Measurements from ENCODE around the gene NFYB.

The NFYB gene

DNA sequence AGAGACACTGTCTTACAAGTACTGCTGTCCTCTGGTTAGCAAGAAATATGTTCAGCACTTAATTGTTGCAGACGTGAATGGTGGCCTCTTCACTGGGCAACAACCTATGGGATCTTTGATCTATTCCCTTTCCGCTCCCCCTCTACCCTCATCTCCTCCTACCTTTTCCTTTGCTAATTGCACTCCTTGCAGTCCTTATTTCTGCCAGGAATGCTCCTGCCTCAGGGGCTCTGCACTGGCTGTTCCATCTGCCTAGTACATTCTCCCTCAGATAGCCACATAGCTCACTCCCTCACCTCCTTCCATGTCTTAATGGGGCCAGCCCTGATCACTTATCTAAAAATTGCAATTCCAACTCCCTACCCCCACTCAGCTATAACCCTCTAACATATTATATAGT is 4.5 kb upstream of the NFYB start:
- whole genome bisulfite sequencing (ENCODE audit: extremely low coverage, insufficient coverage, insufficient read length): no CpG with 5 or more reads among the region's 2 CpGs
- no peak overlapping the region for H4K8ac ChIP-seq (ENCODE audit: low read depth, low read length)
- H3K4me2 ChIP-seq (ENCODE audit: low read length): no peak overlapping the region
- no peak overlapping the region for H2AK5ac ChIP-seq (ENCODE audit: low read length)
- peaks cover 2% of the 10 kb centered on the region for H3K9me3 ChIP-seq (ENCODE audit: insufficient read depth, low read depth, low read length)
- H3K4me1 ChIP-seq (ENCODE audit: control insufficient read depth in 1 of 2, insufficient read depth in 2 of 2, low read length in 2 of 2): peaks cover 6 to 9% of the 10 kb centered on the region in 2 experiments
- H3K36me3 ChIP-seq (ENCODE audit: control insufficient read depth in 1 of 2, insufficient read depth in 2 of 2, low read length in 2 of 2): no peaks in the 10 kb centered on the region
- H3K4ac ChIP-seq (ENCODE audit: low read depth, low read length): no peak overlapping the region
- H4K91ac ChIP-seq (ENCODE audit: low read depth, low read length): no peak overlapping the region
- H2BK5ac ChIP-seq (ENCODE audit: low read depth, low read length, poor library complexity): no peak overlapping the region
- peak; percentile 87 to 91 for DNase-seq
- peaks cover 2% of the 10 kb centered on the region for H3K79me2 ChIP-seq (ENCODE audit: control insufficient read depth, insufficient read depth, low read length, poor library complexity)
- no peak overlapping the region for H3K23ac ChIP-seq (ENCODE audit: low read length)
- H2BK120ac ChIP-seq (ENCODE audit: insufficient read depth, low read length, poor library complexity): no peak overlapping the region
- H3K14ac ChIP-seq (ENCODE audit: low read length): no peak overlapping the region
- no peak overlapping the region for H3K27ac ChIP-seq (ENCODE audit: low read depth, low read length)
- H4K12ac ChIP-seq (ENCODE audit: low read depth, low read length): no peak overlapping the region
- H3K4me3 ChIP-seq (ENCODE audit: low read depth, low read length): no peak overlapping the region
- no peak overlapping the region for H2BK12ac ChIP-seq (ENCODE audit: low read length)
- H3K79me1 ChIP-seq (ENCODE audit: low read length): peaks cover 4% of the 10 kb centered on the region
- H3K18ac ChIP-seq (ENCODE audit: low read length): no peak overlapping the region
- H2AFZ ChIP-seq (ENCODE audit: insufficient read depth, low read length, poor library complexity): no peak overlapping the region
- no peak overlapping the region for H3K9ac ChIP-seq (ENCODE audit: low read length)
- no peaks in the 10 kb centered on the region for H3K27me3 ChIP-seq (ENCODE audit: insufficient read depth, low read length)

DNA sequence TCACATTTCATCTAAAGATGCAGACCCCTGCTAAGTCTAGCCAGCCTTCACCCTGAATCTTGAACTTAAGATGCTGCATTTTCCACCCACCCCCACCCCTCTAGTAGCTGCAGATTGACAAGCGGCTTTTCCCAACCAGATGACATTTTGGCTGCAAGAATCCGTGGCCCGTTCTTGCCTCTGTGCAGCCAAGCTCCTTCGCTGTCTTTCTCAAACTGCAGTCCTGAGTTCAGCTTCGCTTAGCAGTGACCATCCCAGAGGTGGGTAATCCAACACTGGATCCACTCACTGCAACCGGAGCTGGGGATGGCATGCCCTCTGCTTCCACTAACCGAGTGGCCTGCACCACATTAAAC is 765 bp upstream of the NFYB start:
- peak in 1 of 2 donors; percentile 10 for DNase-seq
- peak overlapping the region; percentile 50 for H3K9ac ChIP-seq (ENCODE audit: low read length)
- no peak overlapping the region for H3K14ac ChIP-seq (ENCODE audit: low read length)
- no peaks in the 10 kb centered on the region for H3K36me3 ChIP-seq (ENCODE audit: control insufficient read depth in 1 of 2, insufficient read depth in 2 of 2, low read length in 2 of 2)
- H2AFZ ChIP-seq (ENCODE audit: insufficient read depth, low read length, poor library complexity): peak overlapping the region; percentile 88
- peaks cover 6% of the 10 kb centered on the region for H3K79me1 ChIP-seq (ENCODE audit: low read length)
- peak overlapping the region; percentile 65 for H3K4me2 ChIP-seq (ENCODE audit: low read length)
- no peak overlapping the region for H3K23ac ChIP-seq (ENCODE audit: low read length)
- no peak overlapping the region for H2BK12ac ChIP-seq (ENCODE audit: low read length)
- peaks cover 2% of the 10 kb centered on the region for H3K79me2 ChIP-seq (ENCODE audit: control insufficient read depth, insufficient read depth, low read length, poor library complexity)
- peak overlapping the region; percentile 91 for H4K91ac ChIP-seq (ENCODE audit: low read depth, low read length)
- no peaks in the 10 kb centered on the region for H3K27me3 ChIP-seq (ENCODE audit: insufficient read depth, low read length)
- no peak overlapping the region for H3K27ac ChIP-seq (ENCODE audit: low read depth, low read length)
- no peak overlapping the region for H2BK120ac ChIP-seq (ENCODE audit: insufficient read depth, low read length, poor library complexity)
- peaks cover 6 to 9% of the 10 kb centered on the region in 2 experiments for H3K4me1 ChIP-seq (ENCODE audit: control insufficient read depth in 1 of 2, insufficient read depth in 2 of 2, low read length in 2 of 2)
- H2BK5ac ChIP-seq (ENCODE audit: low read depth, low read length, poor library complexity): no peak overlapping the region
- H4K12ac ChIP-seq (ENCODE audit: low read depth, low read length): no peak overlapping the region
- no peak overlapping the region for H3K4ac ChIP-seq (ENCODE audit: low read depth, low read length)
- WGBS (ENCODE audit: extremely low coverage, insufficient coverage, insufficient read length): no CpG with 5 or more reads among the region's 7 CpGs
- H2AK5ac ChIP-seq (ENCODE audit: low read length): no peak overlapping the region
- peak overlapping the region; percentile 25 for H3K4me3 ChIP-seq (ENCODE audit: low read depth, low read length)
- no peak overlapping the region for H3K18ac ChIP-seq (ENCODE audit: low read length)
- H3K9me3 ChIP-seq (ENCODE audit: insufficient read depth, low read depth, low read length): no peaks in the 10 kb centered on the region
- peak overlapping the region; percentile 97 for H4K8ac ChIP-seq (ENCODE audit: low read depth, low read length)

DNA sequence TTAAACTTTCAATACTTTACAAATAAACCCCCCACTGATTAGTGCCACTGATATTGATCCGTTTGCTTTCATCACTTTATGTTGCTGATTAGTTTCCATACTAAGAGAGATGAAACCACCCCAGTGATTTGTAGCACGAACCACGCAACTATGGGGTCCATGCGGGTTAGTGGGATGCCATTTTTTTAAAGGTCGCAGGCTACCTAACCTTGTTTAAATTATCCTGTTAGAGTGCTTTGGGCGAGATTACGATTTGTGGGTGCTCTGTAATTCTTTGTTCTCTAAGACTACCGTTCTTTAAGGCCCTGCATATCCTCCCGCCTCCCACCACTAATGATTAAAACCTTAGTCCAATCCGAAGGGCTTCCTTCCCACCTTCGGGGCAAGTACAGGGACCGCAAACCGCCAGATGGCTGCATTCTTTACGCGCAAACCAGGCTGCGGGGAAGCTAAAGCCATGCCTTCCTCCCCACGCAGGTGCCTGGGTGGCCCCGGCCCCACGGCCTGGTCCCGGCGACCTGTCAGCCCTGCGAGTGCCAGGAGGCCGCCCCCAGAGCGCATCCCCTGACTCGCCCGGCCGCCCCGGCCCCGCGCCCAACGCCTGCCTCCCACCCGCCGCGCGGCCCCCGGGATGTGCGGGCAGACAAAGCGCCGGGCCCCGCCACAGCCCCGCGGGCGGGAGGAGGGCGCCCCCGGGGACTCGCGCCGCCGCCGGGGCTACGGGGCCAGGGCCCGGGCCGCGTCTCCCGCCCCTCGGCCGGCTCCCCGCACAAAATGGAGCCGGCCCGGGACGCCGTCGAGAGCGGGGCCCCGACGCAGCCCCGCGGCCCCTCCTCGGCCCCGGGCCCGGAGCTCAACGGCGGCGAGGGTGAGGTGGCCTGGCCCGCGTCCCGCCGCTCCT is 759 bp downstream of the NFYB start:
- H3K4me3 ChIP-seq (ENCODE audit: low read depth, low read length): peak overlapping the region; percentile 89
- peak overlapping the region; percentile 86 for H4K91ac ChIP-seq (ENCODE audit: low read depth, low read length)
- H3K23ac ChIP-seq (ENCODE audit: low read length): no peak overlapping the region

DNA sequence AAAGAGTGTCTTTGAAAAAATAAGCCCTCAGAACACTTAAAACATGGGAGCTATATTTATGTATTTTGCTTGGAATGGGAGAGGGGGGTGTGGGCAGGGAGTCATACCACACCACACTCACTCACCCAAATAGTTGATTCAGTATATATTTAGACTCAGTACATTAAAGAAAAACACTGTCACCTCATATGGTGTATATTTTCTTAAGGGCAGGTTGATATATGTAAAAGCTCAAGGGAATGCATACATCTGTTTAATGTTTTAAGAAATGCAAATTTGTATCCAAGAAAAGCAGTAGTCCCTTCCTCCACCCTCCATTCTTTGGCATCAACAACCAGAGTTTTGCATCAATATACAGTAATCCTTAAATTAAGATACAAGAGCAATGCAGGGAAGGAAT is 1.4 kb downstream of the NFYB start:
- Histone ChIP-seq H2BK12ac (ENCODE audit: low read length) (no peak overlapping the region), H2BK120ac (ENCODE audit: insufficient read depth, low read length, poor library complexity) (no peak overlapping the region), H3K4ac (ENCODE audit: low read depth, low read length) (no peak overlapping the region), H3K36me3 (ENCODE audit: control insufficient read depth in 1 of 2, insufficient read depth in 2 of 2, low read length in 2 of 2) (peaks cover 2 to 6% of the 10 kb centered on the region in 2 experiments), H3K79me2 (ENCODE audit: control insufficient read depth, insufficient read depth, low read length, poor library complexity) (peaks cover 2% of the 10 kb centered on the region), H2AFZ (ENCODE audit: insufficient read depth, low read length, poor library complexity) (no peak overlapping the region), H3K79me1 (ENCODE audit: low read length) (peaks cover 6% of the 10 kb centered on the region), H2AK5ac (ENCODE audit: low read length) (no peak overlapping the region), H4K12ac (ENCODE audit: low read depth, low read length) (no peak overlapping the region), H3K23ac (ENCODE audit: low read length) (no peak overlapping the region), H2BK5ac (ENCODE audit: low read depth, low read length, poor library complexity) (no peak overlapping the region), H3K9me3 (ENCODE audit: insufficient read depth, low read depth, low read length) (no peaks in the 10 kb centered on the region), H4K8ac (ENCODE audit: low read depth, low read length) (no peak overlapping the region), H4K91ac (ENCODE audit: low read depth, low read length) (no peak overlapping the region), H3K9ac (ENCODE audit: low read length) (no peak overlapping the region), H3K4me1 (ENCODE audit: control insufficient read depth in 1 of 2, insufficient read depth in 2 of 2, low read length in 2 of 2) (peaks cover 10 to 13% of the 10 kb centered on the region in 2 experiments), H3K18ac (ENCODE audit: low read length) (no peak overlapping the region), H3K4me3 (ENCODE audit: low read depth, low read length) (no peak overlapping the region), H3K27me3 (ENCODE audit: insufficient read depth, low read length) (no peaks in the 10 kb centered on the region), H3K27ac (ENCODE audit: low read depth, low read length) (no peak overlapping the region), H3K4me2 (ENCODE audit: low read length) (peak overlapping the region; percentile 96), H3K14ac (ENCODE audit: low read length) (no peak overlapping the region)
- DNase-seq: no peak

More for the DNA sequence above, 759 bp downstream of the NFYB start:
- Histone ChIP-seq H3K4me1 (ENCODE audit: control insufficient read depth in 1 of 2, insufficient read depth in 2 of 2, low read length in 2 of 2) (peaks cover 10 to 11% of the 10 kb centered on the region in 2 experiments), H3K27me3 (ENCODE audit: insufficient read depth, low read length) (no peaks in the 10 kb centered on the region), H3K36me3 (ENCODE audit: control insufficient read depth in 1 of 2, insufficient read depth in 2 of 2, low read length in 2 of 2) (peaks cover 2 to 4% of the 10 kb centered on the region in 2 experiments), H2BK12ac (ENCODE audit: low read length) (no peak overlapping the region), H3K9me3 (ENCODE audit: insufficient read depth, low read depth, low read length) (no peaks in the 10 kb centered on the region), H3K4me2 (ENCODE audit: low read length) (peak overlapping the region; percentile 96), H3K79me1 (ENCODE audit: low read length) (peaks cover 6% of the 10 kb centered on the region), H3K79me2 (ENCODE audit: control insufficient read depth, insufficient read depth, low read length, poor library complexity) (peaks cover 2% of the 10 kb centered on the region), H3K18ac (ENCODE audit: low read length) (peak overlapping the region; percentile 75), H3K4ac (ENCODE audit: low read depth, low read length) (peak overlapping the region; percentile 53), H2BK120ac (ENCODE audit: insufficient read depth, low read length, poor library complexity) (no peak overlapping the region), H3K9ac (ENCODE audit: low read length) (peak overlapping the region; percentile 95), H2AFZ (ENCODE audit: insufficient read depth, low read length, poor library complexity) (peak overlapping the region; percentile 12), H3K14ac (ENCODE audit: low read length) (peak overlapping the region; percentile 89), H3K27ac (ENCODE audit: low read depth, low read length) (peak overlapping the region; percentile 99), H4K12ac (ENCODE audit: low read depth, low read length) (peak overlapping the region; percentile 2), H2BK5ac (ENCODE audit: low read depth, low read length, poor library complexity) (peak overlapping the region; percentile 58), H4K8ac (ENCODE audit: low read depth, low read length) (peak overlapping the region; percentile 43), H2AK5ac (ENCODE audit: low read length) (no peak overlapping the region)
- no CpG with 5 or more reads among the region's 78 CpGs for WGBS (ENCODE audit: extremely low coverage, insufficient coverage, insufficient read length)
- DNase-seq: peak; percentile 39 to 61
